GM18511 (cell line): ENCODE results near the gene PPP2R2D.
"Not testable (repeated sequence)": the region's sequence is repeated elsewhere in the genome, so short reads cannot be mapped to it uniquely, and the experiment has no call there.

Source experiments
- ATAC-seq: cut with Tn5 transposase; IDR thresholded peaks from one replicate; pipeline ENCODE4 v1.9.1; 2021; ENCODE audit warnings: mild to moderate bottlenecking, moderate library complexity; ENCODE audit not compliant: unreplicated experiment

PPP2R2D gene

GRCh38 chr10:131905603-131906268 lies 4.9 kb downstream of the PPP2R2D start:
- no peak for ATAC-seq

- ATAC-seq: no peak
Observed at GRCh38 chr10:131906269-131906639, 5.4 kb downstream of the PPP2R2D start.

- no peak for ATAC-seq
Observed at GRCh38 chr10:131907679-131908078, 6.9 kb downstream of the PPP2R2D start.

- no peak for ATAC-seq
Observed at GRCh38 chr10:131908151-131908550, 7.3 kb downstream of the PPP2R2D start.

GRCh38 chr10:131909014-131909808 lies 8.4 kb downstream of the PPP2R2D start:
- ATAC-seq: no peak

- no peak for ATAC-seq
Observed at GRCh38 chr10:131909929-131910328, 9.1 kb downstream of the PPP2R2D start.

GRCh38 chr10:131910663-131911314 lies 10.0 kb downstream of the PPP2R2D start:
- no peak for ATAC-seq

- ATAC-seq: no peak
Observed at GRCh38 chr10:131911451-131911850, 10.6 kb downstream of the PPP2R2D start.

- no peak for ATAC-seq
Observed at GRCh38 chr10:131912620-131913019, 11.8 kb downstream of the PPP2R2D start.

GRCh38 chr10:131915484-131915883 lies 14.7 kb downstream of the PPP2R2D start:
- no peak for ATAC-seq

GRCh38 chr10:131915990-131916766 lies 15.4 kb downstream of the PPP2R2D start:
- no peak for ATAC-seq

GRCh38 chr10:131916767-131917160 lies 16.0 kb downstream of the PPP2R2D start:
- not testable (repeated sequence) for ATAC-seq

- not testable (repeated sequence) for ATAC-seq
Observed at GRCh38 chr10:131917496-131917895, 16.7 kb downstream of the PPP2R2D start.

GRCh38 chr10:131919461-131919860 lies 18.7 kb downstream of the PPP2R2D start:
- not testable (repeated sequence) for ATAC-seq

- ATAC-seq: no peak
Observed at GRCh38 chr10:131920151-131920550, 19.3 kb downstream of the PPP2R2D start.

GRCh38 chr10:131920693-131921092 lies 19.9 kb downstream of the PPP2R2D start:
- ATAC-seq: no peak

- peak; percentile 90 for ATAC-seq
Observed at GRCh38 chr10:131921184-131921583, 20.4 kb downstream of the PPP2R2D start.

GRCh38 chr10:131923038-131923756 lies 22.4 kb downstream of the PPP2R2D start:
- no peak for ATAC-seq

- no peak for ATAC-seq
Observed at GRCh38 chr10:131925011-131925649, 24.3 kb downstream of the PPP2R2D start.

- no peak for ATAC-seq
Observed at GRCh38 chr10:131925716-131926115, 24.9 kb downstream of the PPP2R2D start.
